Left lung (tissue), 10 donors: ENCODE data around the gene PIGA. TPM values are rescaled to one million over a fixed set of nuclear protein-coding genes. Genes with fewer than 3 reads are reported as not detected.

Experiments used
- ATAC-seq: fragments of 200-7000 bp; cut with Tn5 transposase; one replicate; pipeline ENCODE4 v1.9.1; 2020; ENCODE audit warnings: moderate library complexity
- DNase-seq, 4 donors: peaks; one replicate each; pipeline ENCODE4 v3.0.0-alpha.2; 2013 to 2020
- H3K27ac ChIP-seq, 2 donors: fragments of 200-600 bp; sonication (generic) in 1 of 2; one replicate each; pipeline versions ENCODE4 v1.5.0 to v1.8.0; 2020 to 2021
- H3K27me3 ChIP-seq, 2 donors: fragments of 200-600 bp; sonication (generic) in 1 of 2; one replicate each; pipeline versions ENCODE4 v1.5.0 to v1.8.0; 2020 to 2021
- H3K36me3 ChIP-seq, 2 donors: fragments of 200-600 bp; sonication (generic) in 1 of 2; one replicate each; pipeline versions ENCODE4 v1.5.0 to v1.8.0; 2020 to 2021
- H3K4me1 ChIP-seq, 2 donors: fragments of 200-600 bp; one replicate each; pipeline ENCODE4 v1.8.0; 2021
- H3K4me3 ChIP-seq, 2 donors: fragments of 200-600 bp; sonication (generic) in 1 of 2; one replicate each; pipeline versions ENCODE4 v1.5.0 to v1.8.0; 2020 to 2021; ENCODE audit warnings: mild to moderate bottlenecking in 1 of 2
- H3K9me3 ChIP-seq, 2 donors: fragments of 200-600 bp; sonication (generic) in 1 of 2; one replicate each; pipeline versions ENCODE4 v1.5.0 to v1.8.0; 2020 to 2021
- CTCF ChIP-seq, 2 donors: fragments of 200-600 bp; sonication (generic) in 1 of 2; IDR thresholded peaks; one replicate each; pipeline versions ENCODE4 v1.5.0 to v1.8.0; 2021; ENCODE audit warnings: antibody characterized with exemption in 2 of 2
- intact Hi-C, 2 donors: fragments of 100-400 bp; cut with DNase I; formaldehyde crosslinking; loops; one replicate each; pipeline versions ENCODE4 v1.11.2 to v1.14.2; 2022
- polyA plus RNA-seq, 6 donors: library from polyadenylated mRNA; unstranded; fragments of 120-200 nt; gene quantifications; one replicate each; pipeline ENCODE4 v1.2.1, GENCODE V29; 2013; ENCODE audit not compliant: insufficient read length in 6 of 6
- total RNA-seq, 2 donors: library from RNA; stranded (reverse); fragmentation: NEBNext Ultra II Directional; extraction: Animal tissue kit (Norgen Biotek cat#: 25700); gene quantifications; one replicate each; pipeline ENCODE4 v1.2.1, GENCODE V29; 2021
- donor health status: DM: no; HTN: yes; CAD: no.
- donor health status: DM: no; HTN: no; CAD: no.

The PIGA gene
- total and polyA plus RNA-seq, 8 donors, result 21.8 to 103 (median 23.5) TPM

- Histone ChIP-seq H3K9me3 (no peaks in the 10 kb centered on the region), H3K4me3 (no peak overlapping the region), H3K36me3 (no peaks in the 10 kb centered on the region), H3K27ac (no peak overlapping the region), H3K27me3 (peaks cover 0 to 7% of the 10 kb centered on the region in 2 donors), H3K4me1 (no peaks in the 10 kb centered on the region)
- DNase-seq, result no peak
- intact Hi-C loops, result no loop called here
- no peak for ATAC-seq
- TF ChIP-seq CTCF (IDR thresholded peaks at IDR 0.05), result no peak
These were observed 5.5 kb upstream of the PIGA start for GRCh38 chrX:15340867-15341266.

GRCh38 chrX:15336023-15336413, 695 bp upstream of the PIGA start:
- H3K27ac ChIP-seq, result peak overlapping the region; percentile 71 to 87
- peaks cover 0 to 7% of the 10 kb centered on the region in 2 donors for H3K27me3 ChIP-seq
- intact Hi-C loops, result no loop called here
- TF ChIP-seq CTCF (IDR thresholded peaks at IDR 0.05), result no peak
- peak in 3 of 4 donors; percentile 43 to 82 (median 51) for DNase-seq
- no peaks in the 10 kb centered on the region for H3K9me3 ChIP-seq
- peak overlapping the region; percentile 14 to 63 for H3K4me3 ChIP-seq
- H3K4me1 ChIP-seq, result peaks cover 0 to 8% of the 10 kb centered on the region in 2 donors
- ATAC-seq, result peak; percentile 36
- H3K36me3 ChIP-seq, result peaks cover 0 to 8% of the 10 kb centered on the region in 2 donors

- peak overlapping the region; percentile 87 for H3K27ac ChIP-seq
- TF ChIP-seq CTCF (IDR thresholded peaks at IDR 0.05), result no peak
- DNase-seq, result no peak
- peak overlapping the region; percentile 46 to 63 for H3K4me3 ChIP-seq
- H3K36me3 ChIP-seq, result peaks cover 0 to 8% of the 10 kb centered on the region in 2 donors
- H3K9me3 ChIP-seq, result no peaks in the 10 kb centered on the region
- intact Hi-C loops, result no loop called here
- ATAC-seq, result no peak
- H3K27me3 ChIP-seq, result peaks cover 0 to 7% of the 10 kb centered on the region in 2 donors
- peaks cover 0 to 8% of the 10 kb centered on the region in 2 donors for H3K4me1 ChIP-seq
These were observed 762 bp downstream of the PIGA start for GRCh38 chrX:15334561-15334960.

- intact Hi-C loops, result no loop called here
- DNase-seq (no peak), ATAC-seq (no peak)
- Histone ChIP-seq H3K36me3 (peaks cover 0 to 14% of the 10 kb centered on the region in 2 donors), H3K9me3 (no peaks in the 10 kb centered on the region), H3K4me1 (peaks cover 0 to under 1% of the 10 kb centered on the region in 2 donors), H3K4me3 (no peak overlapping the region), H3K27me3 (peaks cover 0 to 4% of the 10 kb centered on the region in 2 donors), H3K27ac (no peak overlapping the region)
- TF ChIP-seq CTCF (IDR thresholded peaks at IDR 0.05), result no peak
These were observed 6.5 kb downstream of the PIGA start for GRCh38 chrX:15328821-15329220.

GRCh38 chrX:15328131-15328530, 7.2 kb downstream of the PIGA start:
- no peaks in the 10 kb centered on the region for H3K9me3 ChIP-seq
- H3K27ac ChIP-seq, result no peak overlapping the region
- ATAC-seq, result no peak
- peaks cover 0 to 14% of the 10 kb centered on the region in 2 donors for H3K36me3 ChIP-seq
- H3K27me3 ChIP-seq, result peaks cover 0 to 4% of the 10 kb centered on the region in 2 donors
- H3K4me1 ChIP-seq, result no peaks in the 10 kb centered on the region
- TF ChIP-seq CTCF (IDR thresholded peaks at IDR 0.05), result no peak
- intact Hi-C loops, result no loop called here
- DNase-seq, result no peak
- no peak overlapping the region for H3K4me3 ChIP-seq
